Caco-2 (cell line): ENCODE measurements around the gene MLN. TPM values are rescaled to one million over a fixed set of nuclear protein-coding genes. Genes with fewer than 3 reads are reported as not detected.
A peak's percentile ranks its signal among the peaks of the same experiment; 100 is the strongest.
"Not testable (repeated sequence)": the region's sequence is repeated elsewhere in the genome, so short reads cannot be mapped to it uniquely, and the experiment has no call there.

Experiments used
- BruUV-seq: library from RNA; stranded (reverse); fragments of 400-500 nt; replicated peaks from 2 replicates; lab custom pipeline; 2021; lab: Mats Ljungman, UMichigan
- CTCF ChIA-PET: fragments of 300-600 bp; sonication (Branson Sonifier 250); formaldehyde crosslinking; loops from one replicate; lab custom pipeline; 2022; ENCODE audit warnings: antibody characterized with exemption; lab: Charles Lee
- POLR2A ChIA-PET: fragments of 300-600 bp; sonication (Branson Sonifier 250); formaldehyde crosslinking; loops from one replicate; lab custom pipeline; 2022; ENCODE audit warnings: antibody characterized with exemption; lab: Charles Lee
- DNase-seq, 2 experiments: peaks; one replicate each; pipeline versions ENCODE4 v3.0.0 to v3.0.0-alpha.2; 2020 to 2022
- H3K27me3 ChIP-seq: replicated peaks from 2 replicates; pipeline ENCODE4 v1.6.0; 2011; ENCODE audit warnings: low read length; ENCODE audit not compliant: control insufficient read depth, insufficient read depth
- H3K36me3 ChIP-seq: 2 replicates; pipeline ENCODE4 v1.5.1; 2011; ENCODE audit warnings: low read length; ENCODE audit not compliant: control insufficient read depth, insufficient read depth
- H3K4me1 ChIP-seq: fragments of 250-450 bp; sonication (Bioruptor Pico); 2 replicates; pipeline ENCODE4 v1.5.1; 2020; ENCODE audit warnings: mild to moderate bottlenecking
- H3K4me3 ChIP-seq: 2 replicates; pipeline ENCODE4 v1.5.1; 2011; ENCODE audit warnings: low read depth, mild to moderate bottlenecking, control low read depth, low read length
- H3K9me3 ChIP-seq: fragments of 250-450 bp; sonication (Bioruptor Pico); 2 replicates; pipeline ENCODE4 v1.5.1; 2020; ENCODE audit warnings: mild to moderate bottlenecking, moderate library complexity
- H3K27ac Mint-ChIP-seq: one replicate; pipeline ENCODE4 v1.8.0; 2022; ENCODE audit warnings: mixed read lengths; ENCODE audit not compliant: unreplicated experiment
- H3K27me3 Mint-ChIP-seq: one replicate; pipeline ENCODE4 v1.8.0; 2022; ENCODE audit warnings: mixed read lengths; ENCODE audit not compliant: insufficient read depth, unreplicated experiment
- H3K36me3 Mint-ChIP-seq: one replicate; pipeline ENCODE4 v1.8.0; 2022; ENCODE audit warnings: mild to moderate bottlenecking, mixed read lengths; ENCODE audit not compliant: insufficient read depth, unreplicated experiment
- H3K4me1 Mint-ChIP-seq: one replicate; pipeline ENCODE4 v1.8.0; 2022; ENCODE audit warnings: low read depth, mixed read lengths; ENCODE audit not compliant: unreplicated experiment
- H3K4me3 Mint-ChIP-seq: one replicate; pipeline ENCODE4 v1.8.0; 2022; ENCODE audit warnings: mild to moderate bottlenecking, moderate library complexity, mixed read lengths; ENCODE audit not compliant: unreplicated experiment
- H3K9me3 Mint-ChIP-seq: one replicate; pipeline ENCODE4 v1.8.0; 2022; ENCODE audit warnings: mixed read lengths; ENCODE audit not compliant: unreplicated experiment
- CTCF ChIP-seq, 2 experiments: fragments of 200-600 bp in 1 of 2; IDR thresholded peaks; 1 replicate in 1 of 2; 2 replicates in 1 of 2; pipeline versions ENCODE4 v1.5.1 to v1.8.0; 2011 to 2022; ENCODE audit warnings: antibody characterized with exemption in 1 of 2, control low read depth in 1 of 2, inconsistent platforms in 1 of 2, low read depth in 1 of 2, low read length in 1 of 2, mild to moderate bottlenecking in 1 of 2, moderate library complexity in 1 of 2; ENCODE audit not compliant: insufficient read depth in 1 of 2, severe bottlenecking in 1 of 2, unreplicated experiment in 1 of 2
- intact Hi-C: fragments of 100-400 bp; cut with micrococcal nuclease; formaldehyde crosslinking; loops from one replicate; pipeline ENCODE4 v1.10.0; 2022; ENCODE audit not compliant: unreplicated experiment
- total RNA-seq: library from RNA; stranded (reverse); gene quantifications from 2 replicates; pipeline ENCODE4 v1.2.3, GENCODE V29; 2022

Gene MLN
- total RNA-seq, 1 experiment from 2014 or later: not detected

- intact Hi-C loops: no loop called here
- H3K9me3 ChIP-seq: no peaks in the 10 kb centered on the region
- no TSS peak for BruUV-seq
- H3K4me1 ChIP-seq: peaks cover 37% of the 10 kb centered on the region
- DNase-seq: no peak
- ChIA-PET POLR2A (no interaction called here), CTCF (interaction anchor here (0.6 kb wide), 1 partner anchor 11 kb away, joined by 3 read pairs; no protein-coding TSS in a partner anchor)
- Mint-ChIP-seq H3K36me3 (no peaks in the 10 kb centered on the region), H3K4me3 (no peak overlapping the region), H3K27me3 (no peaks in the 10 kb centered on the region), H3K9me3 (no peaks in the 10 kb centered on the region), H3K27ac (no peak overlapping the region), H3K4me1 (peaks cover 23% of the 10 kb centered on the region)
- no peaks in the 10 kb centered on the region for H3K36me3 ChIP-seq
- TF ChIP-seq CTCF (IDR thresholded peaks at IDR 0.05; ENCODE audit: insufficient read depth in 1 of 2, low read depth in 1 of 2, low read length in 1 of 2, severe bottlenecking in 1 of 2, unreplicated experiment in 1 of 2): no peak
- no peaks in the 10 kb centered on the region for H3K27me3 ChIP-seq
- no peak overlapping the region for H3K4me3 ChIP-seq
Observed at GRCh38 chr6:33836806-33837469, 33.1 kb upstream of the MLN start.

GRCh38 chr6:33834401-33835392, 30.9 kb upstream of the MLN start:
- no peaks in the 10 kb centered on the region for H3K27me3 ChIP-seq
- BruUV-seq: no TSS peak
- Mint-ChIP-seq H3K27ac (no peak overlapping the region), H3K4me1 (peaks cover 20% of the 10 kb centered on the region), H3K4me3 (no peak overlapping the region), H3K27me3 (no peaks in the 10 kb centered on the region), H3K9me3 (no peaks in the 10 kb centered on the region), H3K36me3 (peaks cover 4% of the 10 kb centered on the region)
- intact Hi-C loops: no loop called here
- TF ChIP-seq CTCF (IDR thresholded peaks at IDR 0.05; ENCODE audit: insufficient read depth in 1 of 2, low read depth in 1 of 2, low read length in 1 of 2, severe bottlenecking in 1 of 2, unreplicated experiment in 1 of 2): no peak
- H3K4me3 ChIP-seq: no peak overlapping the region
- ChIA-PET POLR2A (no interaction called here), CTCF (interaction anchor here (0.5 kb wide), 1 partner anchor 197 kb away, joined by 3 read pairs; no protein-coding TSS in a partner anchor)
- DNase-seq: no peak
- peaks cover 21% of the 10 kb centered on the region for H3K4me1 ChIP-seq
- H3K36me3 ChIP-seq: no peaks in the 10 kb centered on the region
- H3K9me3 ChIP-seq: no peaks in the 10 kb centered on the region

GRCh38 chr6:33833599-33833998, 29.8 kb upstream of the MLN start:
- TF ChIP-seq CTCF (IDR thresholded peaks at IDR 0.05; ENCODE audit: insufficient read depth in 1 of 2, low read depth in 1 of 2, low read length in 1 of 2, severe bottlenecking in 1 of 2, unreplicated experiment in 1 of 2): no peak
- peaks cover 21% of the 10 kb centered on the region for H3K4me1 Mint-ChIP-seq
- CTCF ChIA-PET: no interaction called here
- H3K36me3 ChIP-seq: no peaks in the 10 kb centered on the region
- H3K9me3 ChIP-seq: no peaks in the 10 kb centered on the region
- intact Hi-C loops: no loop called here
- H3K4me3 ChIP-seq: no peak overlapping the region
- no peaks in the 10 kb centered on the region for H3K27me3 ChIP-seq
- POLR2A ChIA-PET: no interaction called here
- peaks cover 16% of the 10 kb centered on the region for H3K4me1 ChIP-seq
- no peaks in the 10 kb centered on the region for H3K27me3 Mint-ChIP-seq
- peaks cover 4% of the 10 kb centered on the region for H3K36me3 Mint-ChIP-seq
- no peaks in the 10 kb centered on the region for H3K9me3 Mint-ChIP-seq
- no peak overlapping the region for H3K4me3 Mint-ChIP-seq
- no peak for DNase-seq
- no TSS peak for BruUV-seq
- H3K27ac Mint-ChIP-seq: peak overlapping the region; percentile 43

- peaks cover 23% of the 10 kb centered on the region for H3K4me1 Mint-ChIP-seq
- H3K27me3 Mint-ChIP-seq, H3K4me3 ChIP-seq, POLR2A ChIA-PET, H3K27me3 ChIP-seq, H3K9me3 ChIP-seq, intact Hi-C loops, H3K9me3 Mint-ChIP-seq, BruUV-seq, H3K36me3 ChIP-seq, H3K4me3 Mint-ChIP-seq, H3K27ac Mint-ChIP-seq, DNase-seq, CTCF ChIA-PET, H3K36me3 Mint-ChIP-seq: not testable (repeated sequence)
- H3K4me1 ChIP-seq: peaks cover 18% of the 10 kb centered on the region
Observed at GRCh38 chr6:33832831-33833230, 29.0 kb upstream of the MLN start.
